NCI-H1105 (cell line): ENCODE data around the gene PTPRN2.
"Not testable (repeated sequence)": the region's sequence is repeated elsewhere in the genome, so short reads cannot be mapped to it uniquely, and the experiment has no call there.

Experiments used
- DNase-seq: peaks from one replicate; lab custom pipeline; 2025; lab: John Stamatoyannopoulos, UW

PTPRN2 gene

GRCh38 chr7:158051776-158052175 lies 535.8 kb downstream of the PTPRN2 start:
- DNase-seq: no peak

GRCh38 chr7:158050978-158051651 lies 536.5 kb downstream of the PTPRN2 start:
- DNase-seq: no peak

GRCh38 chr7:158050441-158050977 lies 537.1 kb downstream of the PTPRN2 start:
- DNase-seq: no peak

- DNase-seq: no peak
Measured at GRCh38 chr7:158049271-158049670, 538.4 kb downstream of the PTPRN2 start.

GRCh38 chr7:158048569-158048968 lies 539.1 kb downstream of the PTPRN2 start:
- no peak for DNase-seq

GRCh38 chr7:158047391-158048059 lies 540.1 kb downstream of the PTPRN2 start:
- no peak for DNase-seq

GRCh38 chr7:158046246-158046645 lies 541.4 kb downstream of the PTPRN2 start:
- not testable (repeated sequence) for DNase-seq

GRCh38 chr7:158044482-158044823 lies 543.2 kb downstream of the PTPRN2 start:
- DNase-seq: no peak

- DNase-seq: peak; percentile 20
Measured at GRCh38 chr7:158043551-158044481, 543.8 kb downstream of the PTPRN2 start.

GRCh38 chr7:158042156-158042880 lies 545.3 kb downstream of the PTPRN2 start:
- DNase-seq: no peak

GRCh38 chr7:158040199-158040598 lies 547.4 kb downstream of the PTPRN2 start:
- DNase-seq: no peak

- DNase-seq: no peak
Measured at GRCh38 chr7:158039270-158039669, 548.4 kb downstream of the PTPRN2 start.

GRCh38 chr7:158037211-158037610 lies 550.4 kb downstream of the PTPRN2 start:
- DNase-seq: no peak

- DNase-seq: no peak
Measured at GRCh38 chr7:158035343-158035742, 552.3 kb downstream of the PTPRN2 start.

GRCh38 chr7:158034571-158034970 lies 553.1 kb downstream of the PTPRN2 start:
- DNase-seq: no peak

- not testable (repeated sequence) for DNase-seq
Measured at GRCh38 chr7:158033925-158034324, 553.7 kb downstream of the PTPRN2 start.

GRCh38 chr7:158033196-158033595 lies 554.4 kb downstream of the PTPRN2 start:
- DNase-seq: no peak

GRCh38 chr7:158032561-158033115 lies 555.0 kb downstream of the PTPRN2 start:
- DNase-seq: no peak

- DNase-seq: no peak
Measured at GRCh38 chr7:158031867-158032308, 555.7 kb downstream of the PTPRN2 start.

GRCh38 chr7:158030566-158030965 lies 557.1 kb downstream of the PTPRN2 start:
- DNase-seq: no peak

GRCh38 chr7:158030071-158030470 lies 557.6 kb downstream of the PTPRN2 start:
- no peak for DNase-seq
